Measurements from ENCODE around the gene KRTAP10-6.
A peak's percentile ranks its signal among the peaks of the same experiment; 100 is the strongest.

The KRTAP10-6 gene

DNA sequence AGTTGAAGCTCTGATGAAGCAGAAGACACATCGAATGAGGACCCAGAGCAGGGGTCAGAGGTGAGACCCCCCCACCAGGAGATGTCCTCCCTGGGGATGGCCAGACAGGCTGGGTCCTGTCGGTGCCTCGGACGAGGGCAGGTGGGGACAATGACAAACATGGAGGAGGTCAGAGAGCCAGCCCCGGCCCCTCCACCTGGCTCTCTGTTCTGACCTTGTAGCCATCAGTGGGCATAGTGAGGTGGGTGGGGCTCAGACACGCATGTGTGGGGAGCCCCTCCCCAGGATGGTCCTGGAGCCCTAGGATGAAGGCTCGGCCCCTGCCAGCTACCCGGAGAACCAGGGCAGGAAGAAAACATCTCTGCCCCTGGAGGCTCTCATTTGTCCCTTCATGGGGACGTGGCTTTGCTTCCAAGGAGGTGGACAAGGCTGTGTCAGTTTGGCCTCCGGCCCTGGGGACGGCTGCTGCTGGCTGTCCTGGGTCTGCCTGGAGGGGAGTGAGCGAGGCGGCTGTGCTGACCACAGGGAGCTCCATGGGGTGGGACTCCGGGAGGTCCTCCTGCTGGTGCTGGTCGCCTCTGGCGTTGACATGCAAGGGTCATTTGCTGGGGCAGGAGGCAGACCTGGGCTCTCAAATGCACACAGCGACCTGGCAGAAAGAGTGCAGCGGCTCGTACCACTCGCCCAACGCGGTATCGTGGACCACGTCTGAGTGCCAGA lies 2.6 kb downstream of the KRTAP10-6 start:
- no peak overlapping the region for H3K4me3 ChIP-seq (ENCODE audit: low read depth, low read length)
- TF ChIP-seq, protein P1, sequence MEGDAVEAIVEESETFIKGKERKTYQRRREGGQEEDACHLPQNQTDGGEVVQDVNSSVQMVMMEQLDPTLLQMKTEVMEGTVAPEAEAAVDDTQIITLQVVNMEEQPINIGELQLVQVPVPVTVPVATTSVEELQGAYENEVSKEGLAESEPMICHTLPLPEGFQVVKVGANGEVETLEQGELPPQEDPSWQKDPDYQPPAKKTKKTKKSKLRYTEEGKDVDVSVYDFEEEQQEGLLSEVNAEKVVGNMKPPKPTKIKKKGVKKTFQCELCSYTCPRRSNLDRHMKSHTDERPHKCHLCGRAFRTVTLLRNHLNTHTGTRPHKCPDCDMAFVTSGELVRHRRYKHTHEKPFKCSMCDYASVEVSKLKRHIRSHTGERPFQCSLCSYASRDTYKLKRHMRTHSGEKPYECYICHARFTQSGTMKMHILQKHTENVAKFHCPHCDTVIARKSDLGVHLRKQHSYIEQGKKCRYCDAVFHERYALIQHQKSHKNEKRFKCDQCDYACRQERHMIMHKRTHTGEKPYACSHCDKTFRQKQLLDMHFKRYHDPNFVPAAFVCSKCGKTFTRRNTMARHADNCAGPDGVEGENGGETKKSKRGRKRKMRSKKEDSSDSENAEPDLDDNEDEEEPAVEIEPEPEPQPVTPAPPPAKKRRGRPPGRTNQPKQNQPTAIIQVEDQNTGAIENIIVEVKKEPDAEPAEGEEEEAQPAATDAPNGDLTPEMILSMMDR (IDR thresholded peaks at IDR 0.05; ENCODE audit: insufficient read depth, low read depth, low read length, missing control alignments), result no peak
- DNase-seq (ENCODE audit: low read depth), result no peak

- no peak overlapping the region for H3K4me3 ChIP-seq (ENCODE audit: low read depth, low read length)
- TF ChIP-seq, protein P1 (IDR thresholded peaks at IDR 0.05; ENCODE audit: insufficient read depth, low read depth, low read length, missing control alignments), result no peak
- no peak for DNase-seq (ENCODE audit: low read depth)
These were observed 3.2 kb downstream of the KRTAP10-6 start for GRCh38 chr21:44589094-44589493.

GRCh38 chr21:44585892-44586291 lies 6.4 kb downstream of the KRTAP10-6 start:
- DNase-seq (ENCODE audit: low read depth), result no peak
- TF ChIP-seq, protein P1 (IDR thresholded peaks at IDR 0.05; ENCODE audit: insufficient read depth, low read depth, low read length, missing control alignments), result no peak
- no peak overlapping the region for H3K4me3 ChIP-seq (ENCODE audit: low read depth, low read length)

- no peak overlapping the region for H3K4me3 ChIP-seq (ENCODE audit: low read depth, low read length)
- peak; percentile 17 for DNase-seq (ENCODE audit: low read depth)
- TF ChIP-seq, protein P1 (IDR thresholded peaks at IDR 0.05; ENCODE audit: insufficient read depth, low read depth, low read length, missing control alignments), result no peak
These were observed 8.5 kb downstream of the KRTAP10-6 start for GRCh38 chr21:44583800-44584147.

- DNase-seq (ENCODE audit: low read depth), result no peak
- TF ChIP-seq, protein P1 (IDR thresholded peaks at IDR 0.05; ENCODE audit: insufficient read depth, low read depth, low read length, missing control alignments), result no peak
- H3K4me3 ChIP-seq (ENCODE audit: low read depth, low read length), result no peak overlapping the region
These were observed 9.1 kb downstream of the KRTAP10-6 start for GRCh38 chr21:44583089-44583799.

- no peak for DNase-seq (ENCODE audit: low read depth)
- no peak overlapping the region for H3K4me3 ChIP-seq (ENCODE audit: low read depth, low read length)
- TF ChIP-seq, protein P1 (IDR thresholded peaks at IDR 0.05; ENCODE audit: insufficient read depth, low read depth, low read length, missing control alignments), result no peak
These were observed 10.2 kb downstream of the KRTAP10-6 start for GRCh38 chr21:44582055-44582454.
